Measurements from ENCODE around the gene ANKFN1. TPM values are rescaled to one million over a fixed set of nuclear protein-coding genes. Genes with fewer than 3 reads are reported as not detected.

Gene ANKFN1
- total and polyA plus RNA-seq, 7 donors, result 0.12 to 0.55 (median 0.26) TPM; not detected in 3

DNA sequence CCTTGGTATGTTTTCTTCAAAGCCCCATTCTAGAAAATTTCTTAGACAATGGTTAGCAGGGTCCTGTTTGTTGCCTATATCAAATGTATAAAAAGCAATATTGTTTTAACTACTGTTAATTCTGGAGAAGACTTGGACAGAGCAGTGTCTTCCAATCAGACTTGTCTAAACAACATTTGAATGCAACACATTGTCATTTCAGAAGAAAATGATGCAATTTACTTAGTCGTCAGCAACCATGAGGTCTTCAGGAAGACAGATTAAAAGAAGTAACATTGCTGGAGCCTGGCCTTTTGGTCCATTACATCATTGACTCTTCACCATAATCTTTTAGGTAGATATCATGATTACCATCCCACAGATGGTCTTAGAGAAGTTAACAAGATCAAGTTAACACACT is 94.5 kb downstream of the ANKFN1 start:
- no peak overlapping the region for H3K27ac ChIP-seq
- WGBS, 2 donors, result 76 to 86% methylated on average over 1 of the region's 1 CpG

DNA sequence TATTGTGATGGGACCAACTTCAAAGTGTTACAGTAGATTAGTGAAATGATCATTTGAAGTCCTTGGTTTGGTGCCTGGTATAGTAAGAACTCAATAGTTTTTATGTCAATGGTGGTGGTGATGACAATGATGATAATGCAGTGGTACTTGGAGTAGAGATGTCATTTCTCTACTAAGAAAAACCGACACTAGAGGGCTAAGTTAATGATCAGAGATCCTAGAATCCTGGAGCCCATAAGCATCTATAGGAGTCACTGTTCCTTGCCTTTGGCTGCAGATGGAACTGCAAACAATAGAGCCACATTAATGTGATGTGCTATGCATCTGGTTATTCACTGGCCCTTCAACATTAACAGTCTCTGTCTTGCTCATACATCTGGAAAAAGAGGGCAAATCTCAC is 103.8 kb downstream of the ANKFN1 start:
- Histone ChIP-seq H3K36me3 (no peaks in the 10 kb centered on the region), H3K4me3 (no peak overlapping the region), H3K4me1 (no peaks in the 10 kb centered on the region), H3K27me3 (no peaks in the 10 kb centered on the region), H3K27ac (no peak overlapping the region), H3K9me3 (no peaks in the 10 kb centered on the region)
- TF ChIP-seq, protein P1, sequence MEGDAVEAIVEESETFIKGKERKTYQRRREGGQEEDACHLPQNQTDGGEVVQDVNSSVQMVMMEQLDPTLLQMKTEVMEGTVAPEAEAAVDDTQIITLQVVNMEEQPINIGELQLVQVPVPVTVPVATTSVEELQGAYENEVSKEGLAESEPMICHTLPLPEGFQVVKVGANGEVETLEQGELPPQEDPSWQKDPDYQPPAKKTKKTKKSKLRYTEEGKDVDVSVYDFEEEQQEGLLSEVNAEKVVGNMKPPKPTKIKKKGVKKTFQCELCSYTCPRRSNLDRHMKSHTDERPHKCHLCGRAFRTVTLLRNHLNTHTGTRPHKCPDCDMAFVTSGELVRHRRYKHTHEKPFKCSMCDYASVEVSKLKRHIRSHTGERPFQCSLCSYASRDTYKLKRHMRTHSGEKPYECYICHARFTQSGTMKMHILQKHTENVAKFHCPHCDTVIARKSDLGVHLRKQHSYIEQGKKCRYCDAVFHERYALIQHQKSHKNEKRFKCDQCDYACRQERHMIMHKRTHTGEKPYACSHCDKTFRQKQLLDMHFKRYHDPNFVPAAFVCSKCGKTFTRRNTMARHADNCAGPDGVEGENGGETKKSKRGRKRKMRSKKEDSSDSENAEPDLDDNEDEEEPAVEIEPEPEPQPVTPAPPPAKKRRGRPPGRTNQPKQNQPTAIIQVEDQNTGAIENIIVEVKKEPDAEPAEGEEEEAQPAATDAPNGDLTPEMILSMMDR (IDR thresholded peaks at IDR 0.05), result no peak
- TF ChIP-seq EP300 (IDR thresholded peaks at IDR 0.05), result no peak
- DNase-seq, result no peak
- intact Hi-C loops (cut with DNase I), result no loop called here
- WGBS, 2 donors, result 34 to 80% methylated on average over 1 of the region's 1 CpG

More for the DNA sequence above, 94.5 kb downstream of the ANKFN1 start:
- Histone ChIP-seq H3K4me3 (no peak overlapping the region), H3K9me3 (no peaks in the 10 kb centered on the region), H3K4me1 (no peaks in the 10 kb centered on the region), H3K36me3 (no peaks in the 10 kb centered on the region), H3K27me3 (no peaks in the 10 kb centered on the region)
- no peak for DNase-seq
- intact Hi-C loops (cut with DNase I), result no loop called here
- TF ChIP-seq POLR2A (IDR thresholded peaks at IDR 0.05), result no peak
- TF ChIP-seq POLR2AphosphoS5 (IDR thresholded peaks at IDR 0.05), result no peak
- TF ChIP-seq EP300 (IDR thresholded peaks at IDR 0.05), result no peak
- TF ChIP-seq, protein P1 (IDR thresholded peaks at IDR 0.05), result no peak

DNA sequence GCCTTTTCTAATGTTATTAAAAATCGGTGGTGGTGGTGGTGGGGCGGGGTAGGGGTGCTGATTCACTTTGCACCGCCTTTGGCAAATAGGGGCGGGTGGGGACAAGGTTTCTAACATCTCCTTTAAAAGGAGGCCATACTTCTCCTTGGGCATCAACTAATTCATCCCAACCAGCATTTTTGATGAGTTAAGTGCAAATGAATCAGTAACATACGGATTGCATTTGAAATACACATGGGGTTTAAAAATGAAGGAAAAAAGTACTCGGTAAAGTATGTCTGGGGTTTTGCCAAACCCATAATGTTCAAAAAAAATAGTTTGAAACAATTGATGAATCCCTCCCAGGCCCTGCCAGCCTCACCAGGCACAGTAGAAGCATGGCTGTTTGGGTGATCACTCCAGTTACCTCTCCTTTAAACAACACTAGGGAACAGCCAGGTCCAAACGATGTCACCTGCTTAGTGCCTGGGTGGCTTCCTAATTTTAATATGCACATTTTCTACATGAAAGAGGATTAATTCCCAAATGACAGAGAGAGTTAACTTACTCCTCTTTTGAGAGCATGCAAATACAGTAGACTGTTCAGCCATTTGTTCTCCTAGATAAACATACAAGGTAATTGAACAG is 107.2 kb downstream of the ANKFN1 start:
- Histone ChIP-seq H3K27ac (no peak overlapping the region), H3K4me3 (no peak overlapping the region), H3K27me3 (no peaks in the 10 kb centered on the region), H3K36me3 (no peaks in the 10 kb centered on the region), H3K4me1 (no peaks in the 10 kb centered on the region), H3K9me3 (no peaks in the 10 kb centered on the region)
- 69 to 87% methylated on average over 7 of the region's 7 CpGs for WGBS, 2 donors
- TF ChIP-seq POLR2AphosphoS5 (IDR thresholded peaks at IDR 0.05), result no peak
- no peak for TF ChIP-seq POLR2A (IDR thresholded peaks at IDR 0.05)
- no peak for TF ChIP-seq EP300 (IDR thresholded peaks at IDR 0.05)
- TF ChIP-seq, protein P1 (IDR thresholded peaks at IDR 0.05), result no peak
- DNase-seq, result no peak
- intact Hi-C loops (cut with DNase I), result no loop called here

DNA sequence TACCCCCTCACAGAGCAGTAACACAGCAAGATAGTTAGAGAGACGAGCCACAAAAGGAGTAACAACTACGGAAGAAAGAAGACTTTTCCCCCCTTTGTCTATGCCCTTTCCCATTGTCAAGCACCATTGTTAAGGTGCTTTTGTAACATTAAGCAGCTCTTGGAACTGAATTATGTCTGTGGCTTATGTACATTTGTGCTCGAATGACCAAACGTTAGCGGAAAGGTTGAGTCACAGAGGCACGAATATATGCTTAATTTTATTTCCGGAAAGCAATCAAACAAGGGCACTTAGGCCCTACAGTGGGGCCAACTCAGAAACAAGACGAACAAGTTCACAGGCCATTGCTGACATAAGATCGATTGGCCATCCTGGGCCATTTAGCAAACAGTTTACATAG is 109.5 kb downstream of the ANKFN1 start:
- no peak for DNase-seq
- Histone ChIP-seq H3K27ac (no peak overlapping the region), H3K27me3 (no peaks in the 10 kb centered on the region), H3K9me3 (no peaks in the 10 kb centered on the region), H3K36me3 (no peaks in the 10 kb centered on the region), H3K4me1 (no peaks in the 10 kb centered on the region), H3K4me3 (no peak overlapping the region)
- intact Hi-C loops (cut with DNase I), result no loop called here
- WGBS, 2 donors, result 57 to 71% methylated on average over 9 of the region's 9 CpGs
- TF ChIP-seq EP300 (IDR thresholded peaks at IDR 0.05), result no peak
- TF ChIP-seq POLR2AphosphoS5 (IDR thresholded peaks at IDR 0.05), result no peak
- TF ChIP-seq, protein P1 (IDR thresholded peaks at IDR 0.05), result no peak
- no peak for TF ChIP-seq POLR2A (IDR thresholded peaks at IDR 0.05)
